Glutamatergic neuron (in vitro differentiated cells): ENCODE data around the gene LCK. TPM values are rescaled to one million over a fixed set of nuclear protein-coding genes. Genes with fewer than 3 reads are reported as not detected.

ENCODE experiments used
- DNase-seq: peaks from one replicate; pipeline ENCODE4 v3.0.0; 2022
- H3K27ac Mint-ChIP-seq: one replicate; pipeline ENCODE4 v1.8.0; 2020; ENCODE audit warnings: mild to moderate bottlenecking, mixed read lengths, inconsistent platforms; ENCODE audit not compliant: unreplicated experiment
- H3K27me3 Mint-ChIP-seq: one replicate; pipeline ENCODE4 v1.8.0; 2020; ENCODE audit warnings: mild to moderate bottlenecking, moderate library complexity, mixed read lengths, inconsistent platforms; ENCODE audit not compliant: unreplicated experiment
- H3K36me3 Mint-ChIP-seq: one replicate; pipeline ENCODE4 v1.8.0; 2020; ENCODE audit warnings: mild to moderate bottlenecking, mixed read lengths, inconsistent platforms; ENCODE audit not compliant: unreplicated experiment
- H3K4me1 Mint-ChIP-seq: one replicate; pipeline ENCODE4 v1.8.0; 2020; ENCODE audit warnings: mild to moderate bottlenecking, low read depth, mixed read lengths, inconsistent platforms; ENCODE audit not compliant: unreplicated experiment
- H3K4me3 Mint-ChIP-seq: one replicate; pipeline ENCODE4 v1.8.0; 2020; ENCODE audit warnings: mild to moderate bottlenecking, mixed read lengths, inconsistent platforms; ENCODE audit not compliant: unreplicated experiment
- H3K9me3 Mint-ChIP-seq: one replicate; pipeline ENCODE4 v1.8.0; 2020; ENCODE audit warnings: mild to moderate bottlenecking, moderate library complexity, mixed read lengths, inconsistent platforms; ENCODE audit not compliant: unreplicated experiment
- CTCF ChIP-seq: fragments of 200-600 bp; sonication (generic); IDR thresholded peaks from one replicate; pipeline ENCODE4 v1.5.0; 2021; ENCODE audit not compliant: partially characterized antibody, unreplicated experiment
- total RNA-seq: library from RNA; stranded (reverse); fragmentation: NEBNext Ultra II Directional; extraction: Animal tissue kit (Norgen Biotek cat#: 25700); gene quantifications from one replicate; pipeline ENCODE4 v1.2.1, GENCODE V29; 2021; ENCODE audit not compliant: unreplicated experiment

The LCK gene
- total RNA-seq, 1 donor from 2014 or later: 0.37 TPM

GRCh38 chr1:32309960-32310359 is 58.9 kb downstream of the LCK start:
- no peak for TF ChIP-seq CTCF
- no peak overlapping the region for H3K27ac Mint-ChIP-seq
- H3K36me3 Mint-ChIP-seq: peaks cover 4% of the 10 kb centered on the region
- DNase-seq: no peak
- H3K27me3 Mint-ChIP-seq: no peaks in the 10 kb centered on the region
- no peak overlapping the region for H3K4me3 Mint-ChIP-seq
- H3K4me1 Mint-ChIP-seq: no peaks in the 10 kb centered on the region
- H3K9me3 Mint-ChIP-seq: no peaks in the 10 kb centered on the region

- no peak overlapping the region for H3K27ac Mint-ChIP-seq
- H3K27me3 Mint-ChIP-seq: no peaks in the 10 kb centered on the region
- no peak for TF ChIP-seq CTCF
- H3K4me1 Mint-ChIP-seq: no peaks in the 10 kb centered on the region
- H3K36me3 Mint-ChIP-seq: no peaks in the 10 kb centered on the region
- H3K4me3 Mint-ChIP-seq: no peak overlapping the region
- no peaks in the 10 kb centered on the region for H3K9me3 Mint-ChIP-seq
- DNase-seq: no peak
Measured at GRCh38 chr1:32311709-32312393, 60.8 kb downstream of the LCK start.

GRCh38 chr1:32316903-32317277 is 65.8 kb downstream of the LCK start:
- Mint-ChIP-seq H3K4me3 (no peak overlapping the region), H3K27ac (no peak overlapping the region), H3K27me3 (no peaks in the 10 kb centered on the region), H3K36me3 (no peaks in the 10 kb centered on the region), H3K4me1 (no peaks in the 10 kb centered on the region), H3K9me3 (no peaks in the 10 kb centered on the region)
- TF ChIP-seq CTCF: no peak
- DNase-seq: no peak

- no peak overlapping the region for H3K4me3 Mint-ChIP-seq
- no peaks in the 10 kb centered on the region for H3K27me3 Mint-ChIP-seq
- H3K27ac Mint-ChIP-seq: no peak overlapping the region
- no peak for DNase-seq
- H3K9me3 Mint-ChIP-seq: no peaks in the 10 kb centered on the region
- no peaks in the 10 kb centered on the region for H3K4me1 Mint-ChIP-seq
- no peaks in the 10 kb centered on the region for H3K36me3 Mint-ChIP-seq
- no peak for TF ChIP-seq CTCF
Measured at GRCh38 chr1:32318127-32318869, 67.2 kb downstream of the LCK start.

GRCh38 chr1:32321712-32322291 is 70.7 kb downstream of the LCK start:
- Mint-ChIP-seq H3K36me3 (no peaks in the 10 kb centered on the region), H3K27me3 (no peaks in the 10 kb centered on the region), H3K27ac (no peak overlapping the region), H3K4me3 (no peak overlapping the region), H3K9me3 (no peaks in the 10 kb centered on the region), H3K4me1 (no peaks in the 10 kb centered on the region)
- TF ChIP-seq CTCF: no peak
- DNase-seq: no peak
